Natural killer cell (primary cell): ENCODE results near the gene NFYC. TPM values are rescaled to one million over a fixed set of nuclear protein-coding genes. Genes with fewer than 3 reads are reported as not detected.

Experiments used
- ATAC-seq, 3 donors: fragments of 150-1000 bp in 2 of 3; fragments of 200-7000 bp in 1 of 3; cut with Tn5 transposase; 1 replicate in 1 of 3; 2 replicates in 2 of 3; pipeline ENCODE4 v1.10.0; 2021; ENCODE audit warnings: mild to moderate bottlenecking in 2 of 3, moderate library complexity in 2 of 3
- DNase-seq, 2 donors: peaks; one replicate each; pipeline versions ENCODE4 v3.0.0 to v3.0.0-alpha.2; 2013 to 2021; ENCODE audit warnings: mixed read lengths in 1 of 2
- H3K27ac ChIP-seq: one replicate; pipeline ENCODE4 v1.5.1; 2013; ENCODE audit warnings: mild to moderate bottlenecking, low read length
- H3K27me3 ChIP-seq: one replicate; pipeline ENCODE4 v1.6.1; 2013; ENCODE audit warnings: low read length; ENCODE audit not compliant: control insufficient read depth, insufficient read depth
- H3K36me3 ChIP-seq: one replicate; pipeline ENCODE4 v1.6.1; 2013; ENCODE audit warnings: low read length; ENCODE audit not compliant: control insufficient read depth, insufficient read depth
- H3K4me1 ChIP-seq: one replicate; pipeline ENCODE4 v1.6.1; 2013; ENCODE audit warnings: low read length; ENCODE audit not compliant: control insufficient read depth, insufficient read depth
- H3K4me3 ChIP-seq: one replicate; pipeline ENCODE4 v1.5.1; 2013; ENCODE audit warnings: low read length
- H3K9me3 ChIP-seq: one replicate; pipeline ENCODE4 v1.6.1; 2013; ENCODE audit warnings: low read length; ENCODE audit not compliant: control insufficient read depth, insufficient read depth
- H3K27ac Mint-ChIP-seq, 2 donors: one replicate each; pipeline ENCODE4 v1.8.0; 2022; ENCODE audit warnings: mild to moderate bottlenecking in 2 of 2, mixed read lengths in 2 of 2, moderate library complexity in 1 of 2
- H3K27me3 Mint-ChIP-seq, 2 donors: one replicate each; pipeline ENCODE4 v1.8.0; 2022; ENCODE audit warnings: low read depth in 2 of 2, mixed read lengths in 2 of 2
- H3K36me3 Mint-ChIP-seq: one replicate; pipeline ENCODE4 v1.8.0; 2022; ENCODE audit warnings: mixed read lengths
- H3K4me1 Mint-ChIP-seq, 2 donors: one replicate each; pipeline ENCODE4 v1.8.0; 2022; ENCODE audit warnings: mixed read lengths in 2 of 2
- H3K4me3 Mint-ChIP-seq: one replicate; pipeline ENCODE4 v1.8.0; 2022; ENCODE audit warnings: mild to moderate bottlenecking, moderate library complexity, mixed read lengths
- H3K9me3 Mint-ChIP-seq, 2 donors: one replicate each; pipeline ENCODE4 v1.8.0; 2022; ENCODE audit warnings: mixed read lengths in 2 of 2
- WGBS: methylation state at CpG from one replicate; pipeline ENCODE4 v1.1.7; 2013; ENCODE audit warnings: missing lambda C conversion rate; ENCODE audit not compliant: insufficient coverage; 5-methylcytosine and 5-hydroxymethylcytosine counted together
- intact Hi-C: fragments of 100-400 bp; cut with micrococcal nuclease; formaldehyde crosslinking; loops from one replicate; pipeline ENCODE4 v1.14.2; 2022
- total RNA-seq, 4 donors: library from RNA; stranded (reverse); fragments of 120-200 nt in 1 of 4; gene quantifications; one replicate each; pipeline versions ENCODE4 v1.2.3 to v1.2.4, GENCODE V29; 2013 to 2022
- TF ChIP-seq, protein P1 (sequence below): fragments of 200-600 bp; IDR thresholded peaks from one replicate; pipeline ENCODE4 v1.8.0; 2022; ENCODE audit warnings: antibody characterized with exemption

Gene NFYC
- total RNA-seq, 3 donors from 2014 or later (not counting 1 experiment from before 2014, with no cell fraction given): 38.7 to 60.4 (median 48.5) TPM

- TF ChIP-seq, protein P1, sequence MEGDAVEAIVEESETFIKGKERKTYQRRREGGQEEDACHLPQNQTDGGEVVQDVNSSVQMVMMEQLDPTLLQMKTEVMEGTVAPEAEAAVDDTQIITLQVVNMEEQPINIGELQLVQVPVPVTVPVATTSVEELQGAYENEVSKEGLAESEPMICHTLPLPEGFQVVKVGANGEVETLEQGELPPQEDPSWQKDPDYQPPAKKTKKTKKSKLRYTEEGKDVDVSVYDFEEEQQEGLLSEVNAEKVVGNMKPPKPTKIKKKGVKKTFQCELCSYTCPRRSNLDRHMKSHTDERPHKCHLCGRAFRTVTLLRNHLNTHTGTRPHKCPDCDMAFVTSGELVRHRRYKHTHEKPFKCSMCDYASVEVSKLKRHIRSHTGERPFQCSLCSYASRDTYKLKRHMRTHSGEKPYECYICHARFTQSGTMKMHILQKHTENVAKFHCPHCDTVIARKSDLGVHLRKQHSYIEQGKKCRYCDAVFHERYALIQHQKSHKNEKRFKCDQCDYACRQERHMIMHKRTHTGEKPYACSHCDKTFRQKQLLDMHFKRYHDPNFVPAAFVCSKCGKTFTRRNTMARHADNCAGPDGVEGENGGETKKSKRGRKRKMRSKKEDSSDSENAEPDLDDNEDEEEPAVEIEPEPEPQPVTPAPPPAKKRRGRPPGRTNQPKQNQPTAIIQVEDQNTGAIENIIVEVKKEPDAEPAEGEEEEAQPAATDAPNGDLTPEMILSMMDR: no peak
- ATAC-seq (no peak), DNase-seq (no peak)
- H3K4me3 ChIP-seq: no peak overlapping the region
- H3K36me3 Mint-ChIP-seq: no peaks in the 10 kb centered on the region
- H3K27me3 Mint-ChIP-seq: peaks cover 0 to 10% of the 10 kb centered on the region in 2 donors
- no peaks in the 10 kb centered on the region for H3K9me3 Mint-ChIP-seq
- H3K36me3 ChIP-seq: no peaks in the 10 kb centered on the region
- peaks cover 0 to 16% of the 10 kb centered on the region in 2 donors for H3K4me1 Mint-ChIP-seq
- H3K9me3 ChIP-seq: no peaks in the 10 kb centered on the region
- H3K4me3 Mint-ChIP-seq: no peak overlapping the region
- no peak overlapping the region for H3K27ac Mint-ChIP-seq
- intact Hi-C loops: no loop called here
- 91% methylated on average over 20 of the region's 20 CpGs for WGBS
- peaks cover 13% of the 10 kb centered on the region for H3K4me1 ChIP-seq
- no peak overlapping the region for H3K27ac ChIP-seq
- H3K27me3 ChIP-seq: no peaks in the 10 kb centered on the region
These were observed 115.5 kb downstream of the NFYC start for GRCh38 chr1:40806731-40807695.

- Mint-ChIP-seq H3K4me1 (peaks cover 0 to 11% of the 10 kb centered on the region in 2 donors), H3K27ac (no peak overlapping the region), H3K9me3 (no peaks in the 10 kb centered on the region), H3K27me3 (peaks cover 3 to 10% of the 10 kb centered on the region in 2 donors), H3K36me3 (no peaks in the 10 kb centered on the region), H3K4me3 (no peak overlapping the region)
- H3K27me3 ChIP-seq: no peaks in the 10 kb centered on the region
- no peak overlapping the region for H3K4me3 ChIP-seq
- H3K4me1 ChIP-seq: peaks cover 7% of the 10 kb centered on the region
- intact Hi-C loops: no loop called here
- H3K27ac ChIP-seq: no peak overlapping the region
- no peaks in the 10 kb centered on the region for H3K9me3 ChIP-seq
- no peaks in the 10 kb centered on the region for H3K36me3 ChIP-seq
- DNase-seq (no peak), ATAC-seq (no peak)
- TF ChIP-seq, protein P1: no peak
- WGBS: 95% methylated on average over 2 of the region's 3 CpGs
These were observed 116.5 kb downstream of the NFYC start for GRCh38 chr1:40808002-40808401.

DNA sequence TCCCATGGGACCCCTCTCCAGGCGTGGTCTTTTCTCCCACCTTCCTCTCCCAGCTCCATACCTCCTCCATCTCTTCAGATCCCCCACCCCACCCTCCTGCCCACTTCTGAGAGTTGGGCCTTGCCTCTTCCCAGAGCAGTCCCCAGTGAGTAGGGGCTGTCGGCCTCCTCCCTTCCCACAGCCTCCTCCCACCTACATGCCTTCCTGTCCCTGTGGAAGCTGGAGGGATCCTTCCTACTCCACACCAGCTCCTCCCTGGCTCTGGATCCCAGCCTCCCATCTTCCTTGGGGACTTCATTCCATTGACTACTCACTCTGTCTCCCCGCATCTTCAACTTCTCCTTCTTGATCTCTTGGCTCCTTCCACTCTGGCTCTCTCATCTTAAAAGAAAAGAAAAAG, 116.9 kb downstream of the NFYC start:
- H3K27me3 ChIP-seq: no peaks in the 10 kb centered on the region
- no peaks in the 10 kb centered on the region for H3K36me3 ChIP-seq
- Mint-ChIP-seq H3K4me3 (no peak overlapping the region), H3K27me3 (peaks cover 6 to 10% of the 10 kb centered on the region in 2 donors), H3K4me1 (peaks cover 0 to 11% of the 10 kb centered on the region in 2 donors), H3K36me3 (no peaks in the 10 kb centered on the region), H3K27ac (no peak overlapping the region), H3K9me3 (no peaks in the 10 kb centered on the region)
- DNase-seq (no peak), ATAC-seq (no peak)
- WGBS: 79% methylated on average over 3 of the region's 3 CpGs
- intact Hi-C loops: no loop called here
- no peak overlapping the region for H3K4me3 ChIP-seq
- TF ChIP-seq, protein P1: no peak
- H3K27ac ChIP-seq: no peak overlapping the region
- no peaks in the 10 kb centered on the region for H3K9me3 ChIP-seq
- peaks cover 7% of the 10 kb centered on the region for H3K4me1 ChIP-seq
